Activated T-cell treated with anti-CD3 and anti-CD28 coated beads for 24 hours (primary cell): ENCODE results near the gene STK11.

ENCODE experiments used
- DNase-seq: peaks from one replicate; pipeline ENCODE4 v3.0.0-alpha.2; 2020; ENCODE audit warnings: low read depth

The STK11 gene

DNA sequence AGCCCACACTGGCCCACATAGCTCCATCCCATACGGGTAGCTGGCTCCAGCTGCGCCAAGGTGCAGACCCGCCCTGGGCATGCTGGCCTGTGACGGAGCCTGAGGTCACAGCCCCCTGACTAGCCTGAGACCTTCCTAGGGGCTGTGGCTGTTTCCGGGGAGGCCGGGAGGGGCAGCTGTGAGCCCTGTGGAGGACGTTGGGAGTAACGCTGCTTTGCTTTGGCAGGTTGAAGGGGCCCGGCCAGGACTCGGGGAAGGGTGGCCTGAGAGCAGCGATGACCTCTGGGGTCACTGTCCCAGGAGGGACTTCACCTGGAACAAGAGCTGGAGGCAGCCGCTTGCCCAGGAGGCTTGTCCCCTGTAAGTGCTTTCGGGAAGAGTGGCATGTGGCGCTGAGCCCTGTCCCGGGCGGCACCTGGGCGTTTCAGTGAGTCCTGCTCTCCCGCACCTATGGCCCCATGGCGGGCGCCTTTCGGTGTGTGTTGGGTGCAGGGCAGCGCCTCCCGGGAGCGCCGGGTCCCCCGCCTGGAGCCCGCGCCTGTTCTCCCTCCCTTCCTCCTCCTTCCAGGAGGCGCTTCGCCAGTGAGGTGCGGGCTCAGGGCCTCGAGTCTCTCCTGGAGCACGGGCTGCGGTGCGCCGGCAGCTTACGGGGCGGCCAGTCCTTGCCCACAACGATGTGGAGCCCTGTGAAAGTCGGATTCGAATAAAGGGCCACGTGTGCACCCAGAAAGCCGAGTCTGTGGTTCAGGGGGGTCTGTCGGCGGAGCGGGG lies 68.7 kb downstream of the STK11 start:
- no peak for DNase-seq

- DNase-seq = no peak
Observed at GRCh38 chr19:1274852-1275259, 69.3 kb downstream of the STK11 start.

GRCh38 chr19:1275260-1275975 lies 69.8 kb downstream of the STK11 start, which contains the start of gene FAM174C:
TSS of gene FAM174C (plus strand) at chr19:1275530. CDS start at chr19:1275550, 20 bp downstream.
- DNase-seq = peak; percentile 94

GRCh38 chr19:1275976-1276627 lies 70.5 kb downstream of the STK11 start:
- no peak for DNase-seq

- no peak for DNase-seq
Observed at GRCh38 chr19:1276628-1277022, 71.0 kb downstream of the STK11 start.

DNA sequence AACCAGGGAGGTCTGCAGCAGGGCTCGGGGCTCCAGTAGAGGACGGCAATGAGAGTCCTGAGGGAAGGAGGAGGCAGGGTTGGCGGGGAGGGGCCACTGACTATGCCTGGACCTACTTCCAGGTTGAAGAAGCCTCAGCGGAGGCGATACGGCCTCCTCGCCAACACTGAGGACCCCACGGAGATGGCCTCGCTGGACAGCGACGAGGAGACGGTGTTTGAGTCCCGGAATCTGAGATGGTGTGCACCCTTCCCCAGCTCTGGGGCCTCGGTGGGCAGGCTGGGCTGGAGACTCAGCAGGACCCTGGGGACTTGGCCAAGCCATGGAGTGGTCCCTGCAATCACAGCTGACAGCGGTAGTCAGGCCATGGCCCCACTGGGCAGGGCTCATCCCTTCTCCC lies 71.5 kb downstream of the STK11 start:
- DNase-seq = no peak
